HG03196 (cell line): ENCODE measurements around the gene PYY.

ENCODE experiments used
- ATAC-seq: cut with Tn5 transposase; IDR thresholded peaks from one replicate; pipeline ENCODE4 v1.9.1; 2021; ENCODE audit not compliant: unreplicated experiment

PYY gene

DNA sequence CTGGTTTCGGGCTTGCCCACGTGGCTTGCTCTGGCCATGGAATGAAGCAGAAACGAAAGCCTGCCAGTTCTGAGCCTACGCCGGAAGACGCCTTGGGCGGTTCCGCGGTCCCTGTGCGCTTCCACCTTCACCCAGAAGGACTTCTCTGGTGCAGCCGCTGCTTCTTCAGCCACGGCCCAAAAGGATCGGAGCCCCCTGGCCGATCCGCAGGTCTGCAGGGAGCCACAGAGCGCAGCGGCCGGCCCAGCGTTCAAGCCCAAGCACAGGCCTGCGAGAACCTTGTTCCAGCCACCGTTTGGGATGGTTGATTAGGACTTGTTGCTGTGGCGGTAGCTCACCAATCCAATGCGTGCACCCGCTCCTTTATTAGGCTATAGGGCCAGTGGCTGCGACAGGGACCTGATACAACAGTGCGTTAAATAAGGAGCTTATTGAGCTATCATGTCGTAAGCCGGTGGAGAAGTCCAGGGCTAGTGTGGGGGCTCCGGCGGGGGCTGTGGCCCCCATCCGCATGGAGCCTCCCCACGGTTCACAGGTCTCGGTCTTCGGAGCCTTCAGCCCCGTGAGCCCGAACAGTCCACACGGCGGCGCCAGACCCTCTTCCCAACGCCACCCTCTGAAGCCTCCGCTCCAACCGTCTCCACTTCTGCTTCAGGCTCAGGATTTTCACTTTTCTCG is 36.3 kb downstream of the PYY start:
- ATAC-seq, result no peak

GRCh38 chr17:43917016-43917347 is 36.8 kb downstream of the PYY start:
- no peak for ATAC-seq

DNA sequence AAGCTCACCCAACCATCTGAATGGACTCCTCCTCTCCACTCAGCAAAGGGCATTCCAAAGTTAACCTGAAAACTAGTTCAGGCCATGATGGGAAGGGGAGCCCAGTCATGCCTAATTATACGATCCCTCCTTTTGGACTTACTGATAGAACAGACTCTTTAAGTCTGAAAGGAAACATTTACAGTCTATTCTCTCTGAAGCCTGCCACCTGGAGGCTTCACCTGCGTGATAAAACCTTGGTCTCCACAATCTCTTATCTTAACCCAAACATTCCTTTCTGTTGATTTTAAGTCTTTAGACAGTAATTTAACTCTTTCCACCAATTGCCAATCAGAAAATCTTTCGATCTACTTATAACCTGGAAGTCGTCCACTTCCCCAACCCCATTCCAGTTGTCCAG is 37.4 kb downstream of the PYY start:
- ATAC-seq, result no peak

GRCh38 chr17:43915559-43915958 is 38.2 kb downstream of the PYY start:
- ATAC-seq, result no peak

- ATAC-seq, result no peak
These were observed 39.3 kb downstream of the PYY start for GRCh38 chr17:43914451-43914850.

DNA sequence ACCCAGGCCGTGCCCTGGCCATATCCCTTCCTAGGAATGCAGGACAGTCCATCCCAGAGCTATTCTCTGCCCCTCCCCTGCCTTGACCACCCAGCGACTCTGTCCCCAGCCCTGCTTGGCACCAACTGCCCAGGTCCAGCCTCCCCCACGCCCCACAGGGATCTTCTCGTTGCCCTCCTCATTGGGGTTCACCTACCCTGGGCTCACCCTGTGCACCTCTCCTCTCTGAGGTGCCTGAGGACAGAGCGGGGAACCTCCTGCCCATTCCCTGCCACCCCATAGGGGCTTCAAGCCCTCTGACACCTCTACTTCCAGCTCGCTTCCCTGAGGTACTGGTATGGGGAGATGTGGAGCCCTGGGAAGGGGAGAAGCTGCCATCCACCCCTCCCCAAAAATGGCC is 40.2 kb downstream of the PYY start:
- ATAC-seq, result no peak

DNA sequence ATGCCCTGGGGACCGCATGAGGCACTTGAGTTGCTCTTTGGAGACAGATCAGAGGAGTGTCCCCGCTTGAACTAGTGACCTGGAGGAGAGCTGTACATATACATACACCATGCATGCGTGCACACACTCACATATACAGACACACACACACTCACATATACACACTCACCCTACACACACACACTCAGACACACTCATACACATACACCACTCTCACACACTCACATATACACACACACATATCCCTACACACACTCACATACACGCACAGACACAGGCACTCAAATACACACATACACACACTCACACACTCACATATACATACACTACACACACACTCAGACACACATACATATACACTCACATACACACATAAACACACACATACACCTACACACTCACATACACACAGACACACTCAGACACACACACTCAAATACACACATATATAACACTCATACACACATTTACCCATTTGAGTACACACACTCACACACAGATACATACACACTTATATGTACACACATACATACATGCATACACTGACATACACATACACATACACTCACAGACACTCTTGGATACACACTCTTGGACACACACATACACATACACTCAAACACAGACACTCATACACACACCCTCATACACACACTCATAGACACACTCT is 41.0 kb downstream of the PYY start:
- ATAC-seq, result no peak

GRCh38 chr17:43911904-43912303 is 41.8 kb downstream of the PYY start:
- no peak for ATAC-seq

DNA sequence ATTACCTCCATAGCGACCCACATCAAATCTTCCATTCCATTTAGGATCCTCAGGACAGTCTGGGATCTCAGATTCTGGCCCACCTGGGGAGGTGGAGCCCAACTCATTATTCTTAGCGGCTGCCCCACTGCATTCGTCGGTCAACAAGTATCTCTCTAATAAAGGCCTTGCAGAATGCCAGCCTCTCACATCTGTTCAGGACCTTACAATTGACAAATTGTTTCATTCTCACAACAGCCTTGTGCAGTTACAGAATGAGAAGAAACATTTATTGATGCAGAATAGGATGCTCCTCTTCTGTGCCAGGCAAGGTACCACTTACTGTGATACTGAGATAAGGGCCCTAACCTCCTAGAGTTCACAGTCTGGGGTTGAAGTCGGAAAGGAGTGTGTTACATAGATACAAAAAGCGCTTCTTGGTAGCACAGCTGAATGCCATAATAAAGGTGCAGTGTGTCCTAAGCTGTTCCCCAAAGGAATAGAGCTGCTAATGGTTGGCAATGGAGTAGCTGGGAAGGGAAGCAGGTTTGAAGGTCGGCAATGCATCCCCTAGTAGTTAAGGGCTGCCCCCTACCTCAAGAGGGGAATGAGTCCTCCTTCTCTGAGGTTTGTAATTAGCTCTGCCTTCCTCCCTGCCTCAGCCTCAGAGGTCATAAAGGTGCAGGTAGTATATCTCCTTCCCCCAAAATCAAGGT is 44.1 kb downstream of the PYY start:
- no peak for ATAC-seq

GRCh38 chr17:43907998-43908721 is 45.6 kb downstream of the PYY start:
- ATAC-seq, result no peak

- no peak for ATAC-seq
These were observed 46.2 kb downstream of the PYY start, which contains the start of gene MPP2 for GRCh38 chr17:43907425-43907981. TSS of gene MPP2 (minus strand) at chr17:43907536. CDS start at chr17:43904460, 3,076 bp downstream.

- ATAC-seq, result no peak
These were observed 46.8 kb downstream of the PYY start for GRCh38 chr17:43906951-43907424.

DNA sequence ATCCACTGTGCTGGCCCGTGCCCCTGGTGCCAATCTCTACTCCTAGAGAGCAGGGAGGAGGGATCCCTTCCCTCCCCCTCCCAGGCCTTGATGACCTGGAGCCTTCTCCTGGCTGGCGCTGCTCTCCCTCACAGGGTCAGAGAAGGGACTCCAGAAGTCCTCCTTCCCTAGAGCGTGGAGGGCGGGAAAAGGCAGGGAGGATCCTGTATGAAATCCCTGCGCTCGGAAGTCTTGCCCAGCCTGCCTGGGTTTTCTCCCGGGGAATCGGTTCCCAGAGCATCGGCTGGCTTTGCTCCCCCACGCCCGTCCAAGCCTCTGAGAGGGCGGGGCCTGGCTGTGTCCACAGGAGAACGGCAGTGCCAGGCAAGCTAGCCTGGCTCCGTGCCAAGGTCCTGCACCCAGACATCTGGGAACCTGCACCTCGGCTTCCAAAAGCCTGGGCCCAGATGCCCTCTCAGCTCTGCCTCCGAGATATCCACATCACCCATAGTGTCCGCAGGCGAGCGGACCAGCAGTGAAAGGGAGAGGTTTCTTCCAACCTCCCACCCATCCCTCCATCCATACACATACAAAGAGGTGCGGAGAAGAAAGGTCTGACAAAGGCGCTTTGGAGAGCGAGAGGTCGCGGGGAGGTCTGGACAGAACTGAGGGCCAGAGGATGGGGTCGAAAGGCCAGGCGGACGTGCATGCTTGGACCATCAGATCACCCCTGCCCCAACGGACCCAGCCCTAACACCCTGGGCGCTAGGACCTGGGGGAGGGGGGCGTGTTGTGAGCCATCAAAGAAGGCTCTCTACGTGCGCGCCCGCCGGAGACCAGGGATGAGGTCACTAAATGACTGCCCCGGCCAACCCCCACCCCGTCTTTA is 47.5 kb downstream of the PYY start:
- ATAC-seq, result no peak

DNA sequence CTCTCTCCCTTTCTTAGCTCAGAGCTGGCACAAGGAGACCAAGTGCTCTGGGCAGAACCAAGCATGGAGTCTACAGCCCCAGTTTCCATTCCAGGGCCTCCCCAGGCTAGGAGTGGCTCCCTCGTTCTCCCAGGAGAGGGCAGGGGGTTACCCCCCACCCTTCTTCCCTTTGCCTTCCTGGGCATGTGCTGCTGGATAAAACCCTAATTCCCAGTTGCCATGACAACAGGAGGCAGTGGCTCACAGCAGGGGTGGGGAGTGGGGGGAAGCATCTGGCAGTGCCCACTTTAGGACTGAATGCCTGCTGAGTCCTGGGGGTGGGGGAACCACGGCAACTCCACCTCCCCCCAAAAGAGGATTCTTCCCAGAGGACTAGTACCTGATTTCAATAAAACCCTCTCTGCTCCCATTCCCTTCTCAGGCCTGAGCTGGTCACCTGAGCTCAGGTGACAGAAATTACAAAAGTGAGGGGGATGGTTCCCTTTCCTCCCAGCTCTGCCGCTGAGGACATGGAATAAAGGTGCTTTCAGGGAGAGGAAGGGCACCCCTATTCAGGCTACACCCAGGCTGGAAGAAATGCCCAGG is 48.2 kb downstream of the PYY start:
- no peak for ATAC-seq
